Measurements from ENCODE around the gene USP7. TPM values are rescaled to one million over a fixed set of nuclear protein-coding genes. Genes with fewer than 3 reads are reported as not detected.

Gene USP7
- total and polyA plus RNA-seq, 4 donors: 13.7 to 85.6 (median 37.7) TPM

DNA sequence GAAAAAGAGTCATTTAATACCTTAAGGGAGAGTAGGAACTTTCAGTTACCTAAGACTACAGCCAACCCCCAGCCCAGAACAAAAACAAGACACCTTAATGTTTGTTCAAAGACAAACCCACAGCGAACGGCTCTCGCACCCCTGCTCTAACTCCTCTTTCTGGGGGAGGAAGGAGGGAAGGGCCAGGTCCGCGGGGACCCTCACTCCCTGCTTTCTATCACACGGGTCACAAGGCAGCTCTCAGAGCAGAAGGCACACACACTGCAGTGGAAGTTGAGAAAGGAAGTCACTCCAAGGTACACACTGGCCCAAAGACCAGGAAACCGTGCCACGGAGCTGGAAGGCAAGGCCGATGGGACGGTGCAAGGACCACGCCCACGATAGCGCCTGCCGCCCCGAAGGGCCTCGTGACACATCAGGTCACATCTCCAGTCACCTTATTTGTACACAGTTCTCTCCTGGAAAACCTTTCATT is 71.6 kb downstream of the USP7 start (continued):
- TF ChIP-seq, protein P1, sequence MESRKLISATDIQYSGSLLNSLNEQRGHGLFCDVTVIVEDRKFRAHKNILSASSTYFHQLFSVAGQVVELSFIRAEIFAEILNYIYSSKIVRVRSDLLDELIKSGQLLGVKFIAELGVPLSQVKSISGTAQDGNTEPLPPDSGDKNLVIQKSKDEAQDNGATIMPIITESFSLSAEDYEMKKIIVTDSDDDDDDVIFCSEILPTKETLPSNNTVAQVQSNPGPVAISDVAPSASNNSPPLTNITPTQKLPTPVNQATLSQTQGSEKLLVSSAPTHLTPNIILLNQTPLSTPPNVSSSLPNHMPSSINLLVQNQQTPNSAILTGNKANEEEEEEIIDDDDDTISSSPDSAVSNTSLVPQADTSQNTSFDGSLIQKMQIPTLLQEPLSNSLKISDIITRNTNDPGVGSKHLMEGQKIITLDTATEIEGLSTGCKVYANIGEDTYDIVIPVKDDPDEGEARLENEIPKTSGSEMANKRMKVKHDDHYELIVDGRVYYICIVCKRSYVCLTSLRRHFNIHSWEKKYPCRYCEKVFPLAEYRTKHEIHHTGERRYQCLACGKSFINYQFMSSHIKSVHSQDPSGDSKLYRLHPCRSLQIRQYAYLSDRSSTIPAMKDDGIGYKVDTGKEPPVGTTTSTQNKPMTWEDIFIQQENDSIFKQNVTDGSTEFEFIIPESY (IDR thresholded peaks at IDR 0.05): no peak

DNA sequence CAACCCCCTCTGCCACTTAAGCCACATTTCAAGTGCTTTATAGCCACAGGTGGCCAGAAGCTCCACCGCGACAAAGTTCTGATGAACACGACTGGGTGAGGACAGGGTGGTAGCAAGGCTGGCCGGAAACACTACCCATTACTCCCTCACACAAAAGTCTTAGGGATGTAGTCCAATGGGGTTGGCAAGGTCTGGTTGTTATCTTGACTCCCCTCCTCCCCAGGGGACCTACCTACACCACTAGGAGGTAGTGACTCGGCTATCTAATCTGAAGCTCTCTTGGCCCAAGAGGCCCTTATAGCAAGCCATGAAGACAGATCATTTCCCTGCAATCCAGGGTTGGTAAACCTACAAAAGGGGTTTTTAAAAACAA is 73.2 kb downstream of the USP7 start:
- H3K36me3 ChIP-seq (ENCODE audit: control insufficient read depth in 4 of 4, insufficient read depth in 3 of 4, low read depth in 1 of 4, low read length in 3 of 4): peaks cover 8 to 51% (median 34%) of the 10 kb centered on the region in 4 donors
- H3K27me3 ChIP-seq (ENCODE audit: control insufficient read depth in 4 of 4, insufficient read depth in 4 of 4, low read length in 3 of 4): no peaks in the 10 kb centered on the region
- 93% methylated on average over 5 of the region's 5 CpGs for WGBS
- no peak for DNase-seq (ENCODE audit: low spot score)
- H3K9ac ChIP-seq (ENCODE audit: low read depth in 1 of 2, low read length in 2 of 2): no peak overlapping the region
- H3K4me1 ChIP-seq (ENCODE audit: control insufficient read depth in 4 of 4, insufficient read depth in 4 of 4, low read length in 3 of 4): peaks cover 0 to 5% (median under 1%) of the 10 kb centered on the region in 4 donors
- no peak for TF ChIP-seq RAD21 (IDR thresholded peaks at IDR 0.05)
- TF ChIP-seq JUND (IDR thresholded peaks at IDR 0.05): no peak
- no peak for TF ChIP-seq YY1 (IDR thresholded peaks at IDR 0.05)
- no peak for TF ChIP-seq CTCF (IDR thresholded peaks at IDR 0.05; ENCODE audit: low read depth, low read length, missing input control)
- no peak for TF ChIP-seq RXRA (IDR thresholded peaks at IDR 0.05)
- no peak for TF ChIP-seq FOXA1 (IDR thresholded peaks at IDR 0.05)
- TF ChIP-seq TAF1 (conservative IDR thresholded peaks at IDR 0.05): no peak
- H3K27ac ChIP-seq (ENCODE audit: low read depth in 1 of 2, low read length in 2 of 2): no peak overlapping the region
- H3K4me3 ChIP-seq (ENCODE audit: low read depth in 1 of 3, low read length in 3 of 3): no peak overlapping the region
- H3K9me3 ChIP-seq (ENCODE audit: control insufficient read depth in 4 of 4, low read length in 3 of 4): no peaks in the 10 kb centered on the region

DNA sequence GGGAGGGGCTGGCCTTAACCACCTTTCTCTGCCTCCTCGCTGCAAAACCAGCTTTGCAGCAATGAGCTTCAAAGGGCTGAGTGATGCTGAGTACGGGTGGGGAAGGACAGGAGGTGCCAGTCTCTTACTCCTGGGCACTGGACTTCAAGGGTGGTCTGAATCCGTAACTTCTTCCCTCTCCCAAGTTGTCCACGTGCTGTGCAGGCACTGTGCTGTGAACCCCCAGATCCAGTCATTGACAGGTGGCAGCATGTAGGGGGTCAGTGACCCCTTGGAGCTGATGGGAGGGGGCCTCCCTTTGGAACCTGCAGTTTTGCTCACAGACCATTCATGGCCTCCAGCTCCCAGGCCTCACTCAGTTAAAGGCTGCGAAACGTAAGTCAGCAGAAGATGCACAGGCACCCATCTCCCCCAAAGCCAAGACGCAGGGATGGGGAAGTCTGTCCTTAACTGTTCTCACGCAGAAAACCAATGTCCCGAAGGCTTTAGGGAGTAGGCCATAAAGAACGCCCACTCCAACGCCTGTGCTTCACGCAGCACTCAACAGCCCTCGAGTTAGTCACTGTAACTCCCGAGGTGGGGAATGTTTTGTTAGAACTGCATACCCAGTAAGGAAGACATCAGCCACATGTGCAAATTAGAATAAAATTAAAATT is 73.7 kb downstream of the USP7 start:
- WGBS: 86% methylated on average over 14 of the region's 14 CpGs
- TF ChIP-seq SP1 (IDR thresholded peaks at IDR 0.05): no peak
- DNase-seq (ENCODE audit: low spot score): no peak
- Histone ChIP-seq H3K4me1 (ENCODE audit: control insufficient read depth in 4 of 4, insufficient read depth in 4 of 4, low read length in 3 of 4) (peaks cover 0 to 5% (median under 1%) of the 10 kb centered on the region in 4 donors), H3K27me3 (ENCODE audit: control insufficient read depth in 4 of 4, insufficient read depth in 4 of 4, low read length in 3 of 4) (no peaks in the 10 kb centered on the region), H3K9me3 (ENCODE audit: control insufficient read depth in 4 of 4, low read length in 3 of 4) (no peaks in the 10 kb centered on the region), H3K4me3 (ENCODE audit: low read depth in 1 of 3, low read length in 3 of 3) (no peak overlapping the region), H3K27ac (ENCODE audit: low read depth in 1 of 2, low read length in 2 of 2) (no peak overlapping the region), H3K36me3 (ENCODE audit: control insufficient read depth in 4 of 4, insufficient read depth in 3 of 4, low read depth in 1 of 4, low read length in 3 of 4) (peaks cover 8 to 46% (median 29%) of the 10 kb centered on the region in 4 donors), H3K9ac (ENCODE audit: low read depth in 1 of 2, low read length in 2 of 2) (no peak overlapping the region)

DNA sequence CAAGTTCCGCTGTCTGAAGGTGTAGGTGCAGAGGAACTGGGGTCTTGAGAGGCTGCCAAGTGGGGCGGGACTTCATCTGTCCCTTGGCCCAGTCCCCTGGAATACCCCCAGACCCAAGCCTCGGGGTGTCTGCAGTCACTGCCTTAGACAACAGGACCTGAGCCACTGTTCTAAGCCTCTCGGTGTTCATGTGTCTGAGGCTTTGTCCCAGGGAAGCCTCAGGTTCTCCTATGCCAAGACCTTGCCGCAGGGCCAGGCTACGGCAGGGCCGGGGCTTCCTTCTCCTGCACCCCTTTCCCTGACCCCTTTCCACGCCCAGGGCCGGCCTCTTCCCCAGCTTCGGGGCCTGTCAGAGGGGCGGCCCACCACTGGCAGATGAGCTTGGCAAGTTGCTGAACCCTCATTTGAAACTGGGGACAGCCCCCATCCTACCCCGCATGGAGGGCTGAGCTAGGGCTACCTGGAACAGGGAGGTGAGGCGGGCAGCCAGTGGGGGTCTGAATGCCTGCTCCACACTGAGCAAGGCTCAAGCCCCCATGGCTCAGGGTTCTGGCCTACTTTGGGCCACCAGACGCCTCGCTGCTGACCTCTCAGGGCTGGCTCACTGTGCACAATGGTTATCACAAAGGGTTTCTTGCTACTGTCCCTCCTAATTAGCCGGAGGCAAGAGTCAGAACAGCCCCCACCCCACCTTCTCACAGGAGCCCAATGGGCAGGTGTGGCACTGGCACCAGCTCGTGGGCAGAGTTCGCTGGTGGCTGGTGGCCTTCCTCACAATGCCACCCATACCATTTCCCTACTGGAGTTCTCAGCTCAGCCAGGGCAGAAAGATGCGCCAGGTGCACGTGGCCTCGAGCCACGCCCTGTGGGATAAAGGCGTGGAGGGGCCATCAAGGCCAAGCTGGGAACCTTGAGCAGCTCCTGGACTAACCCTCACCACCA is 74.5 kb downstream of the USP7 start:
- no peak for DNase-seq (ENCODE audit: low spot score)
- Histone ChIP-seq H3K9me3 (ENCODE audit: control insufficient read depth in 4 of 4, low read length in 3 of 4) (no peaks in the 10 kb centered on the region), H3K27me3 (ENCODE audit: control insufficient read depth in 4 of 4, insufficient read depth in 4 of 4, low read length in 3 of 4) (no peaks in the 10 kb centered on the region), H3K27ac (ENCODE audit: low read depth in 1 of 2, low read length in 2 of 2) (no peak overlapping the region), H3K4me1 (ENCODE audit: control insufficient read depth in 4 of 4, insufficient read depth in 4 of 4, low read length in 3 of 4) (peaks cover 0 to 5% (median under 1%) of the 10 kb centered on the region in 4 donors), H3K4me3 (ENCODE audit: low read depth in 1 of 3, low read length in 3 of 3) (no peak overlapping the region), H3K36me3 (ENCODE audit: control insufficient read depth in 4 of 4, insufficient read depth in 3 of 4, low read depth in 1 of 4, low read length in 3 of 4) (peaks cover 4 to 39% (median 22%) of the 10 kb centered on the region in 4 donors), H3K9ac (ENCODE audit: low read depth in 1 of 2, low read length in 2 of 2) (no peak overlapping the region)
- WGBS: 90% methylated on average over 23 of the region's 23 CpGs
- TF ChIP-seq, protein P1 (IDR thresholded peaks at IDR 0.05): no peak
- TF ChIP-seq, protein P2, sequence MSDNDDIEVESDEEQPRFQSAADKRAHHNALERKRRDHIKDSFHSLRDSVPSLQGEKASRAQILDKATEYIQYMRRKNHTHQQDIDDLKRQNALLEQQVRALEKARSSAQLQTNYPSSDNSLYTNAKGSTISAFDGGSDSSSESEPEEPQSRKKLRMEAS (IDR thresholded peaks at IDR 0.05): no peak
- no peak for TF ChIP-seq JUND (IDR thresholded peaks at IDR 0.05)
- no peak for TF ChIP-seq YY1 (IDR thresholded peaks at IDR 0.05)
- no peak for TF ChIP-seq FOXA1 (IDR thresholded peaks at IDR 0.05)
- TF ChIP-seq HNF4G (IDR thresholded peaks at IDR 0.05): no peak
- no peak for TF ChIP-seq RXRA (IDR thresholded peaks at IDR 0.05)
- TF ChIP-seq NR2F2 (IDR thresholded peaks at IDR 0.05): no peak
- TF ChIP-seq TAF1 (conservative IDR thresholded peaks at IDR 0.05): no peak
- TF ChIP-seq FOXA2 (IDR thresholded peaks at IDR 0.05): no peak
- TF ChIP-seq ATF3 (IDR thresholded peaks at IDR 0.05): no peak
